GM20431 (cell line): ENCODE results near the gene DCTN4.
"Not testable (repeated sequence)": the region's sequence is repeated elsewhere in the genome, so short reads cannot be mapped to it uniquely, and the experiment has no call there.

ENCODE experiments used
- in situ Hi-C: fragments of 300-500 bp; cut with MseI, MboI; formaldehyde crosslinking; loops from one replicate; pipeline ENCODE4 v1.15.0; 2020; ENCODE audit warnings: low sequenced_read_pairs; ENCODE audit not compliant: unreplicated experiment

Gene DCTN4

DNA sequence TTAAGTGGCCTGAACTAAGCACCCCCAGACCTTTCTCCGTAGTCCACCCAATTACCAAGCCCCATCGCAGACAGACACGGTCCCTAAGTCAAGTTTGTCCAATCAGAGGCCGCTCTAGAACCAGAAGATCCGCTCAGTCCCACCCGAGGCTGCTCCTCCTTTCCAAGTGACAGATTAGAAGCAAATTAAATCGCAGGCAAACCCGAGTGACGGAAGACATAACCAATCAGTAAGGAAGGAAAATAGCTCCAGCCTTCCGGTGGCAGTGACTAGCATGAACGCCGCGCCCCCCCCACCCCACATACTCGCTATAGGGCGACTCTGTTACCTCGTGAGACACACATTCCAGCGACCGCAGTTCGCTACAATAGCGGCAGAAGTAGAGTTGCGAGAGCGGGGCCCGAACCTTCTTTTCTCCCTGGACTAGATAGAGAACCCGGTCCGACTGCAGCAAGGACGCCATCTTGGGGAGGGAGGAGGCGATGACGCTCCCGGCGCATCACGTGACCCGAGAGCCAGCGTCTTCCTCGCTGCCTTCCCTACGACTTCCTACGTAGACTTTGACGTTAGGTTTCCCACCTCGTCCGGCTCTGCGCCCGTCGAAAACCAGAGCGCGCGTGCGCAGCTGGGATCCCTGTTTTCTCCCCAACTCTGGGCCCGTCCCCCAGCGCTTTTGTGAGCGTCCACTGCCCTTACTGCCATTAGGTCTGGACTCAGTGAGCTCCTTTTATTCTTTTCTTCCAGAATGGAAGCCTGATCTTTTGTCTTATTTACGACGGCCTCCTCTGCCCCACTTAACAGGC, at the start of gene DCTN4:
TSS of gene DCTN4 (minus strand) at position 487 of the 803 bp plus-strand sequence. CDS start at position 463, 24 bp downstream.
- in situ Hi-C loops, result no loop called here

DNA sequence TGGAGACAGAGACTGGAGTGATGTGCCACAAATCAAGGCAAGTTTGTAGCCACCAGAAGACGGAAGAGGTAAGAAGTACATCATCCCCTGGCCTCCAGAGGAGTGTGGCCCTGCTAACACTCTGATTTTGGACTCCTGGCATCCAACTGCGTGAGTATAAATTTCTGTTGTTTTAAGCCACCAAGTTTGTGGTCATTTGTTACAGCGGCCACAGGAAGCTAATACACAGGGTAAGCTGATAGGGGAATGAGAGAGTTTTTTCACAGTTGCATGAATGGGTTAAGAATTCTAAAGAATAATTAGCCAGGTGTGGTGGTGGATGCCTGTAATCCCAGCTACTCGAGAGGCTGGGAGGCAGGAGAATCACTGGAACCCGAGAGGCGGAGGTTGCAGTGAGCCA, 45.6 kb upstream of the DCTN4 start:
- in situ Hi-C loops, result no loop called here

DNA sequence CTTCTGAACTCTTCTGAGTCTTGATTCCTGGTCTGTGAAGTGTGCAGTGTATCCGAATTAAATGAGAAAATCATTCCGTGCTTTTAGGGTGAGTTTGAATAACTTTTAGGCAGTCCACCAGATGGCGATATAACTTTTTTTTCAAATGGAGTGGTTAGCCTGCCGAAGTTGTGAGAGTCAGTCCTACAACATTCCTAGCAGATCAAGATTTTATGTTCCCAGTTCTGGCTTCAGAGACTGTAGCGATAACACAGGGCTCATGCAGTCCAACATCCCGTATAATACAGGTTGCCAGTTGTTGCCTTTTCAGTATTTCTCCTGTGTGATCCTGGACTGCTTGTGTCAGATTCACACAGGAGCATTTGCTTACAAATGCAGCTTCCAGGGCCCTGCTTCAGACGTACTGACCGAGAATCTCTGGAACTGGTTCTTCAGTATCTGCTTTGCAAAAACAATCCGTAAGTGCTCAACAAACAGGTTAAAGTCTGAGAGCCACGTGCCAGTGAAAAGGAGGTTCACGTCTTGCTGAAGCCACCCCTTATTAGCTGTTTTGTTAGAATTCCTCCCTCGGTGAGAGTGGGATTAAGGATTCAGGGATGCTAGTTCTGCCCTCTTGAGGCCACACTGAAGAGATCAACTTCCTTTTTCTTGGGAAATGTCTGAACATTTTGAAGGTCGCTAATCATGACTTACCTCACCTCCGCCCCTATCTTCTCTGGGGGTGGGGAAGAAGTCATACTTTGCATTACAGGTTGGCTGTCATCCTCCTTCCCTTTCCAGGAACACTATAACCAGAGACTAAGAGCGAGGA, 42.5 kb upstream of the DCTN4 start:
- in situ Hi-C loops, result no loop called here

DNA sequence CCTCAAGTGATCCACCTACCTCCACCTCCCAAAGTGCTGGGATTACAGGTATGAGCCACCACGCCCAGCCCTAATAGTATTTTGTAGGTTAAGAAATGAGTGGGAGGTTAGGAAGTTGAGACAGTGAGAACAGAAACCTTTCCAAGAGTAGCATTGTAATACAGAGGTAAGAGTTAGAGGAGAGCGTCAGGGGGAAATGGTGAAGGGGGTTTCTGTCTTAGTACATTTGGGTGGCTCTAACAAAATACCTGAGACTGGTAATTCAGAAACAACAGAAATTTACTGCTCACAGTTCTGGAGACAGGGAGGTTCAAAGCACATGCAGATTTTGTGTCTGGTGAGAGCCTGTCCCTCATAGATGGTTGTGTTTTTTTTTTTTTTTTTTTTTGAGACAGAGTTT, 38.6 kb upstream of the DCTN4 start:
- in situ Hi-C loops, result no loop called here

DNA sequence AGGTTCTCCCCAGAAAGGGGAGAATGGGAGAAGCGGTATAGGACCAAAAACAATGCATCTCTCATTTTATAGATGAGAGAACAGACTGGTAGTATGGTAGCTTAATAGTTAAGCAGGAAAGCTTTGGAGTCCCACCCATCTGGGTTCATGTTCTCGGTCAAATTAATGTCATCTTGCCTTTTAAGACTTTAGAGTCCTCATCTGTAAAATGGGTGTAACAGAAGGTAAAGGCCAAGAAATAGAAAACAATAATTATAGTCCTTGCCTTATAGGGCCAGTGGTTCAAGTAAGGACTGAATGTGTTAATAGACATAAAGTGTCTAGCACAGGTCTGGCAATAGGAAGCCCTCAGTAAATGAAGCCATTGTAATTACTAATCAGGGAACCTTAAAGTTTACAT, 36.1 kb upstream of the DCTN4 start:
- in situ Hi-C loops, result no loop called here

DNA sequence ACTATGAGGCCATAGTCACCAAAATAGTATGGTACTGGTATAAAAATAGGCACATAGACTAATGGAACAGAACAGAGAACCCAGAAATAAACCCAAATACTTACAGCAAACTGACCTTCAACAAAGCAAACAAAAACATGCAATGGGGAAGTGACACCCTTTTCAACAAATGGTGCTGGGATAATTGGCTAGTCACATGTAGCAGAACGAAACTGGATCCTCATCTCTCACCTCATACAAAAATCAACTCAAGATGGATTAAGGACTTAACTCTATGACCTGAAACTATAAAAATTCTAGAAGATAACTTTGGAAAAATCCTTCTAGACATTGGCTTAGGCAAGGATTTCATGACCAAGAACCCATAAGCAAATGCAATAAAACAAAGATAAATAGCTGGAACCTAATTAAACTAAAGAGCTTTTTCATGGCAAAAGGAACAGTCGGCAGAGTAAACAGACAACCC, 34.6 kb upstream of the DCTN4 start:
- in situ Hi-C loops, result not testable (repeated sequence)

DNA sequence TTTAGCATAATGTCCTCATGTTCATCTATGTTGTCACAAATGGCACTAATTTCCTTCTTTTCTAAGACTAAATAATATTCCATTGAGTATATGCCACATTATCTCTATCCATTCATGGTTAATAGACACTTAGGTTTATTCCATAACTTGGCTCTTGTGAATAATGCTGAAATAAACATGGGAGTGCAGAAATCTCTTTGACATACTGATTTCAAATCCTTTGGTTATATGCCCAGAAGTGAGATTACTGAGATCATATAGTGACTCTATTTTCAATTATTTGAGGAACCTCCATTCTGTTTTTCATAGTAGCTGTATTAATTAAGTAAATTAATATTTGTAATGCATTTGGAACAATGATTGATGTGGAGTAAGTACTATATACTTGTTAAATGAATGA, 32.7 kb upstream of the DCTN4 start:
- in situ Hi-C loops, result no loop called here

DNA sequence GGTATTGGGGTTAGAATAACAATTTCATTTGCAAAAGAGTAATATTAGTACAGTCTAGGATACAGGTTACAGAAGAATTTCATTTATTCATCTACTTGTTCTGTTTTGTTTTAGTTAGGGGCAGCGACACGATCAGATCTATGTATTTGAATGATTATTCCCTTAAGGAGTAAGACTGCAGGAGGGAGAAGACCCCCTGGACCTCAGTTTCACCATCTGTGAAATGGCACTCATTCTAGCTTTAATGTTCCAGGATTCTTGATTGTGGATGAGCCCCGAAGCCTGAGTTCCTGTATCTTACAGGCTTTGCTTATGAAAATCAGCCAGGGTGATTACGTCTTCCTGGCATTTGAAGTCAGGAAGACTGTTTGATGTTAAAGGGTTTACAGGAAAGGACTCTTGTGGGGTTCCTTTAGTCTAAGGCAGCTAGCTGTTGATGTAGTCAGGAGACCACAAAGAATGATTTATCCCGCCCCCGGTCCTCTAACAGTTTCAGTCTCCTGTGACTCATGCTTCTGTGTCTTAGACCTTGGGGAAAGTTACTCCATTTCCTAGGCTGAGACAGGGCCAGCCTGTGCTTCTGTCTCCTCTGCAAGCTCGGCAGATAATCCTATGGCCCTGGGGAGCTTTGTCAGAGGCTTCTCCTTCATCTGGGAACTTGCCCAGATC, 31.3 kb upstream of the DCTN4 start:
- in situ Hi-C loops, result no loop called here

DNA sequence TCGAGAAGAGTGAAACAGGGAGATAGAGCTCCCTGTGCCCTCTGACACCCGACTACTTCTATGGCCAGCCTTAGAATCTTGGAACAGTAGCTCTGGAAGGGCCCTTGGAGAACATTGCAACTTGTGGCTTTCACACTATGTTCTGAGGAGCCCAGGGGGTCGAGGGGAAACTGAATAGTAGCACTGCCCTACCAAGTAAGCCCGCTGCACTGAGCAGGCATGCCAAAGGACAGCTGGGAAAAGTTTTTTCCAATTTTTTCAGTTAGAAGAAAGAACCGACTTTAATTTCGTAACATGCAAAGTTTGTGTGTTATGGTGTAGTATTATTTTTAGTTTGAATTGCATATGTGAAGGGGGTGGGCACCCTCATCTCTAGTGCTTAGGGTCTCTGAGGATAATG, 30.6 kb upstream of the DCTN4 start:
- in situ Hi-C loops, result no loop called here

DNA sequence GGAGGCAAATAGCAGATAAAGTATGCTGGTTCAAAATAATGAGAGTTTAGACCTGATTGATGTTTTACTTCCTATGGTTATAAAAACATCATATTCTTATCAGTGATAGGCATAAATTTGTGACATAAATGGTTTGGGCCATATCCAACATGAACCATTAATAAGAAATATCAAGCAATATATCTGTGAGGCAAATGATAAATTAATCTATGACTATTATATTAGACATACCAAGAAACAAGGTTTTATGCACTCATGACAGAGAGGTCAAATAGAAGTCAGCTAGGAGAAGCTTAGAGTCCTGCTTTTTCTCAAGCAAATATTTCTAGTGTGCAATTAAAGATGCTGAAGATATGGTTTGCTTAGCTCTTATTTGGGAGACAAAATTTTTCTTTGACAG, 30.2 kb upstream of the DCTN4 start:
- in situ Hi-C loops, result no loop called here

DNA sequence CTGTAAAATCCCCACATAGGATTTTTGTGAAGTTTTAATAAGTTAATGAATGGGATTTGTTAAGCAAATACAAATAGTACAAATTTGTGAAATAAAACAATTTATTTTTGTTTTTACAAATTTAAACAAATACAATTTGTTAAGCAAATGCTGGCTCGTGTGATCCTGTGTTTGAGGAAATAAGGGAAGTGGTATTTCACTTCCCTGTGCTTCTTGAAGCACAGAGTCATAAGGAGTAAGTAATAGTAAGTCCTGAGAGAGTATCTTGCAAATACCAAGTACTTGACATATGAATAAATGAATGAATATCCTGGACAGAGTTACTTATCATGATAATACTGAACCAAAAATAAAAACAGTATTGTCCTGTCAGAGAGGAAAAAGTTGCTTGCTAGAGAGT, 28.8 kb upstream of the DCTN4 start:
- in situ Hi-C loops, result no loop called here

DNA sequence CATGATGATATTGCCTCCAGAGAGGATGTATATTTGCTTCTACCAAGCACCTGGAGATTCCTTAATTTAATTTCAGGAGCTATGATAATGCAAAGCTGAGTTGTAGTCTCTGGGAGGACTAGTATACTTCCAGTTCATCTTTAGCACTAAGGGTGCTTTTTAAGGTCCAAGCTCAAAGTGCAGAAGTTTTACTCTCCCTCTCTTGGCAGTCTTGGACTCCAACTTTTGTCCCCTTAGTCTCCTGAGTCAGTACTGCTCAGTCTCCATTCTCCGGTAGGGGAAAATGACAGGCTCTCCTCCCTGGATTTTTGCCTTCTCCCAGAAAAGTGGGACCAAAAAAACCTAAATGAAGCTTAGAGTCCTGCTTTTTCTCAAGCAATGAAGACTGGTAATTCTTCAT, 28.1 kb upstream of the DCTN4 start:
- in situ Hi-C loops, result no loop called here

DNA sequence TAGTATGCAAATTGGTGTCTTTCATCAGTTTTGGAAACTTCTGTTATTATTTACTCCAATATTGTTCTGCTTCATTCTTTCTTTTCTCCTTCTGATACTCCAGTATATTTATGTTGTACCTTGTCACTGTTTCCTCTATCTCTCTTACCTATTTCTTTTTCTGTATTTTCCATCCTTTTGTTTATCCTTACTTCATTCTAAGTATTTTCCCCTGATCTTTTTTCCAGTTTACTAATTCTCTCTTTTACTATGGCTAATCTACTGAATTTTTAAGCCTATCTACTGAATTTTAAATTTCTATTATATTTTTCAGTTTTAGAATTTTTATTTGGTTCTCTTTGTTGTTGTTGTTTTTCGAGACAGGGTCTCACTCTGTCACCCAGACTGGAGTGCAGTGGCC, 27.1 kb upstream of the DCTN4 start:
- in situ Hi-C loops, result no loop called here

DNA sequence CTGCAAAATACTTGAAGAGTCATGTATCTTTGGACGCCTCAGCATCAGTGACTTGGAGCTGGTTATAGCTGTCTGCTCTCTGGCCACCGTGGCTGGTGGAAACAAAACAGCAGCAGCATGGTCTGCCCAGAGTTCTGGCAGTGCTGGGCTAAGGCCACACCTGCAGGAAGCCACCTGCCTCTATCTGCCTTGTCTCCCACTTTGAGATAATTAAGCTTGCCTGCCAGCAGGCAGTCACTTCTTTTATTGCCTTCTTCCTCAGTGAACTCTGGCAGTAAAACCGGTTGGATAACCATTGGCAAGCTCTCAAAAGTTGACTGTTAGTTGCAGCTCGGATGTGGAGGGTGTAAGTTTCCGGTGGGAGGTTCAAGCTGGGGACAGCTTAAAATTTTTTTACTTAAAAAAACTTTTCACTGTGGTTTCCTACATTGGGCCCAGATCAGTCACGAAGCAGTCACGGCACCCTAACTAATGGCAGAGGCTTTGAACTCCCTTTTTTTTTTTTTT, 24.7 kb upstream of the DCTN4 start:
- in situ Hi-C loops, result no loop called here

DNA sequence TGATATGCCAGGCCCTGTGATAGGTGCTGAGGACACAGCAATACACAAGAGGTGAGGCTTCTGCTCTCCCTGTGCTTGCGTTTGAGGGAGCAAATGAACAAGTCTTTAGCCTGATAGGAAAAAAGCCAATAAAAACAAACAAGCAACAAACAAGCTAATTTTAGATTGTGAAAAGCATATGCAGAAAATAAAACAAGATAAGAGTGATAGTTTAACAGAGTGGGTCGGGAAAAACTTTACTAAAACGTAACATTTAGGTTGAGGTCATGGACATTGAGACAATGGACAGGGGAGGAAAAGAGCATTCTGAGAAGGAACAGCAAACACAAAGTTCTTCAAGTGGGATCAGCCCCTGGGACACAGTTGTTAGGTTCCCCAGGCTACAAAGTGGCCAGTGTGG, 24.0 kb upstream of the DCTN4 start:
- in situ Hi-C loops, result no loop called here

DNA sequence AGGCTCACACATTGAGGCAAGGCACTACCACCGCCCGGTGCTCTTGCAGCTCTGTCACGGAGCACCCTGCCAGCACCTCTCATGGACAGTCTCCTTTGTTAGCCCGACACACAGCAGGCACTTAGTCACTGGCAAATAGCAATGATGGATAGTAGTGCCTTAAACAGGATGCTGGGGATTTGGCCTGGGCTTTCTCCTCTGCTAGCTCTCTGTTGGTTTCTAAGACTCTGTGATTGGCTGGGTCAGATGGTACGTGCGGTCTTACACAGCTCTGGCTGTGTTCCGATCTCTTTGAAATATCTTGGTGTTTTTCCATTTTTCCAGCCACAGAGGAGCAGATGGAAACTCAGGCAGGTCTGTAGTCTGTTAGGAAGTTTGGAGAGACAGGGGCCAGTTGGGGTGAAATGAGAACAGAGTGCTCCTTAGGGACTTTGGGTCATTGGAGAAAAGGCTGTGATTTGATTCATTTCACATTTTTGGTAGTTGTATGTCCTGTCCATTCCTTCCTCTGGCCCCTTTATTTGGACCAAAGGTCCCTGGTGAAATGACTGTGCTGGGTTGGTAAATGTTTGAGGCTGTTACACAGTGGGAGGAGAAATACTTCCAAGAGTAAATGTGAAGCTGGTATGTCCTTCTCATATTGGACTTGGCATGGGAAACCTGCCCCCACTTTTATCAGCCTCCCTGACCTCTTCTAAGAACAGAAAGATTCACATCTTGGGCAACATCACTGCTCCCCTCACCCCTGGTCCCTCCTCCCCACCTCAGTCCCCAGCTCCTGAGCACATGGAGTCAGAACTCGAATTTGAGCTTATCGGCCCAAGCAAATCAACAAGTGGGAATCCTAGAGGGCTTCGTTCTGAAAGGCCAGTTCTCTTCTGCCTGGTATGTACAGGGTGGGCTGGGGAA, 23.1 kb upstream of the DCTN4 start:
- in situ Hi-C loops, result no loop called here

DNA sequence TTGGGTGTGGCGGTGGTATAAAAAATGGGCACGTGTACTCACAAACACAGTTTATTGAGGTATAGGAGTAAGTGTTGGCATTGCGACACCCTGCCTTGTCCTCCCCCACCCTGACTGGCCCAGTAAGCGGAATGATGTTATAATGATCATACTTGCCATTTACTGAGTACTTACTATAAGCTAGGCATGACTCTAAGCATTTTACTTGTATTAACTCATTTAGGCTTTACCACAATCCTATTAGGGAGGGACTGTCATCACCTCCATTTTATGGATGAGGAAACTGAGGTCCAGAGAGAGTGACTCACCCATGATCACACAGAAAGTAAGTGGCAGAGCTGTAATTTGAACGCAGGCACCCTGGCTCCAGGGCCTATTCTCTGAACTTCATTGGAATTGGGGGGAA, 22.0 kb upstream of the DCTN4 start:
- in situ Hi-C loops, result no loop called here

DNA sequence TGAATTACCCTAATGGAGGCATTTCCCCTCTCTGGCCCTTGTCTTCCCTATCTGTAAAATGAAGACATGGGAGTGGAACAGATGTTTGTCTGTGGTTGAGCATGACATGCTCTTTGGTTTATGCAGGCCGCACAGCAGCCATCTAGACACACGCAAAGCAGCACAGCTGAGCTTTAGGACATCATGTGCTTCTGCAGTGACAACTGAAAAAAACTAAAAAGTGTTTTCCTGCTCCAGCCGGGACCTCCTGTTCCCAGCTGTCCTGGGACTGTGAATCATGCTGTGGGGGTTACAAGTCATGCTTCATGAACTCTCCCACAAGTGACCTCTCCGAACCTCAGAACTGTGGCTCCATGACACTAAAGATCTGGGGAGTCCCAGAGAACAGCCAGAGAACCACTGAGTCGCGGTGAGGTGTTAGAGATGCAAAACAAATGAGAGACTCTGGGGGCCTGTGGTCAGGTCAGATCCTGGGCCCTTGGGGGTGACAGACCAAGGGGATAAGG, 21.4 kb upstream of the DCTN4 start:
- in situ Hi-C loops, result no loop called here

DNA sequence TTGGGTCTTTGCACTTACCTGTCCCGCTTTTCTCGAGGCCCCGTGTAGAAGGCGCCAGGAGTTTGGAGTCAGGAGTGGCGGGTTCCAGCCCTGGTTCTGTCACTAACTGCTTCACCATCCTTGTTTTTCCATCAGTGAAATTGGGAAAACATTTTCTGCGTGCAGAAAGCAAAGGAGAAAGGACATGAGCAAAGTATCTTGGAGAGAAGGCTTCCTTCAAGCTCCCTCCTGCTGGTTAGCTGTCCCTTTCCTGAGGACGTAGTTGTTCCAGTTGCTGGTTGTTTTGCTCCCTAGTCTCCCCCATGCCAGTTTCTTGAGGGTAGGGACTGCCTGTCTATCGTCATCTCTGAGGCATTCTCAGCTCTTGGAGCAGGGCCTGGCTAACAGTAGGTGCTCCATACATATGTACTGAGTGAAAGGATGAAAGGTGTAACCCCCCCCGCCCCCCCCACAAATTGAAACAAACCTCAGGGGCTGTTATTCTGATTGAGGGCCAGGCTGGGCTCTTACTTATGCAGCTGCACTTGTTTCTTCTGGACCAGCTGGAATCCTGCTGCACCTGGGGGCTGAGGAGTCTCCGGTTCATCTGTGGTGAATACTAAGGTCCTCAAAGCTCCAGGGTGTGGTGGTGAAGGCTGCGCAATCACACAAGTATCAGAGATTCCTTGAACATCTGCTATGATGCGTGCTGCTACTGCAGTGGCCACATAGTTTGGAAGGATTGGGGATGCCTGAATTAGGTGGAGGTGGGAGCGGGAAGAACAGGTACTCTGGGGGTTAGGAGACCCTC, 20.8 kb upstream of the DCTN4 start:
- in situ Hi-C loops, result no loop called here
